ENCODE measurements around the gene CLIC5. TPM values are rescaled to one million over a fixed set of nuclear protein-coding genes. Genes with fewer than 3 reads are reported as not detected.

The CLIC5 gene
- total RNA-seq: 1 to 10 TPM; 1.8 to 2.2 TPM

- ChIA-PET POLR2A (interaction anchor here (0.5 to 1.0 kb wide), 2 partner anchors 9 to 93 kb away, joined by 3 to 4 read pairs; no protein-coding TSS in a partner anchor), CTCF (no interaction called here)
- Mint-ChIP-seq H3K27ac (peak within 1 kb of the TSS; percentile 71), H3K4me3 (peak within 1 kb of the TSS; percentile 79), H3K4me1 (ENCODE audit: low read depth) (peaks cover 54% of the 10 kb centered on the region), H3K9me3 (ENCODE audit: insufficient read depth) (no peaks in the 10 kb centered on the region), H3K36me3 (ENCODE audit: low read depth) (no peaks in the 10 kb centered on the region), H3K27me3 (ENCODE audit: low read depth) (peaks cover 23% of the 10 kb centered on the region)
- DNase-seq (peak; percentile 34), ATAC-seq (peak; percentile 44)
Measured at GRCh38 chr6:46015119-46015968, at the start of gene CLIC5. Gene CLIC5, minus strand, starts transcription at chr6:46015860. Its CDS starts 318 bp downstream, at chr6:46015542.

GRCh38 chr6:46062991-46063390 is 47.3 kb upstream of the CLIC5 start:
- Mint-ChIP-seq H3K27ac (no peak overlapping the region), H3K4me3 (no peak overlapping the region), H3K36me3 (ENCODE audit: low read depth) (no peaks in the 10 kb centered on the region), H3K27me3 (ENCODE audit: low read depth) (peaks cover 24% of the 10 kb centered on the region), H3K9me3 (ENCODE audit: insufficient read depth) (no peaks in the 10 kb centered on the region), H3K4me1 (ENCODE audit: low read depth) (no peaks in the 10 kb centered on the region)
- ATAC-seq (no peak), DNase-seq (no peak)
- ChIA-PET CTCF (interaction anchor here (1.0 kb wide), 1 partner anchor 133 kb away, joined by 3 read pairs; no protein-coding TSS in a partner anchor), POLR2A (no interaction called here)

- no peak for ATAC-seq
- Mint-ChIP-seq H3K4me1 (ENCODE audit: low read depth) (no peaks in the 10 kb centered on the region), H3K27me3 (ENCODE audit: low read depth) (peaks cover 25% of the 10 kb centered on the region), H3K36me3 (ENCODE audit: low read depth) (no peaks in the 10 kb centered on the region), H3K27ac (no peak overlapping the region), H3K9me3 (ENCODE audit: insufficient read depth) (no peaks in the 10 kb centered on the region), H3K4me3 (no peak overlapping the region)
- ChIA-PET POLR2A (no interaction called here), CTCF (interaction anchor here (1.0 kb wide), 1 partner anchor 132 kb away, joined by 3 read pairs; no protein-coding TSS in a partner anchor)
- no peak for DNase-seq
Measured at GRCh38 chr6:46062312-46062711, 46.7 kb upstream of the CLIC5 start.

GRCh38 chr6:46061497-46061896 is 45.8 kb upstream of the CLIC5 start:
- no peaks in the 10 kb centered on the region for H3K36me3 Mint-ChIP-seq (ENCODE audit: low read depth)
- H3K4me1 Mint-ChIP-seq (ENCODE audit: low read depth): no peaks in the 10 kb centered on the region
- ChIA-PET POLR2A (no interaction called here), CTCF (interaction anchor here (1.5 kb wide), 1 partner anchor 29 kb away, joined by 3 read pairs; no protein-coding TSS in a partner anchor)
- DNase-seq: no peak
- ATAC-seq: no peak
- peaks cover 20% of the 10 kb centered on the region for H3K27me3 Mint-ChIP-seq (ENCODE audit: low read depth)
- no peak overlapping the region for H3K27ac Mint-ChIP-seq
- H3K9me3 Mint-ChIP-seq (ENCODE audit: insufficient read depth): no peaks in the 10 kb centered on the region
- no peak overlapping the region for H3K4me3 Mint-ChIP-seq

GRCh38 chr6:46059608-46060007 is 43.9 kb upstream of the CLIC5 start:
- CTCF ChIA-PET: no interaction called here
- ATAC-seq (no peak), DNase-seq (no peak)
- Mint-ChIP-seq H3K27ac (no peak overlapping the region), H3K27me3 (ENCODE audit: low read depth) (peaks cover 16% of the 10 kb centered on the region), H3K36me3 (ENCODE audit: low read depth) (no peaks in the 10 kb centered on the region), H3K4me3 (no peak overlapping the region), H3K4me1 (ENCODE audit: low read depth) (no peaks in the 10 kb centered on the region), H3K9me3 (ENCODE audit: insufficient read depth) (no peaks in the 10 kb centered on the region)
- POLR2A ChIA-PET: no interaction called here

GRCh38 chr6:46058951-46059350 is 43.3 kb upstream of the CLIC5 start:
- Mint-ChIP-seq H3K27ac (no peak overlapping the region), H3K27me3 (ENCODE audit: low read depth) (peaks cover 14% of the 10 kb centered on the region), H3K4me1 (ENCODE audit: low read depth) (no peaks in the 10 kb centered on the region), H3K4me3 (no peak overlapping the region), H3K9me3 (ENCODE audit: insufficient read depth) (no peaks in the 10 kb centered on the region), H3K36me3 (ENCODE audit: low read depth) (no peaks in the 10 kb centered on the region)
- ATAC-seq (no peak), DNase-seq (no peak)
- CTCF ChIA-PET: no interaction called here
- POLR2A ChIA-PET: no interaction called here

- H3K36me3 Mint-ChIP-seq (ENCODE audit: low read depth): no peaks in the 10 kb centered on the region
- POLR2A ChIA-PET: no interaction called here
- H3K4me3 Mint-ChIP-seq: no peak overlapping the region
- no peak for ATAC-seq
- H3K9me3 Mint-ChIP-seq (ENCODE audit: insufficient read depth): no peaks in the 10 kb centered on the region
- DNase-seq: no peak
- H3K4me1 Mint-ChIP-seq (ENCODE audit: low read depth): peaks cover 9% of the 10 kb centered on the region
- H3K27ac Mint-ChIP-seq: no peak overlapping the region
- CTCF ChIA-PET: no interaction called here
- peaks cover 9% of the 10 kb centered on the region for H3K27me3 Mint-ChIP-seq (ENCODE audit: low read depth)
Measured at GRCh38 chr6:46057792-46058191, 42.1 kb upstream of the CLIC5 start.

GRCh38 chr6:46056906-46057529 is 41.4 kb upstream of the CLIC5 start:
- H3K36me3 Mint-ChIP-seq (ENCODE audit: low read depth): no peaks in the 10 kb centered on the region
- CTCF ChIA-PET: no interaction called here
- POLR2A ChIA-PET: no interaction called here
- peaks cover 9% of the 10 kb centered on the region for H3K4me1 Mint-ChIP-seq (ENCODE audit: low read depth)
- DNase-seq: no peak
- no peaks in the 10 kb centered on the region for H3K9me3 Mint-ChIP-seq (ENCODE audit: insufficient read depth)
- no peak for ATAC-seq
- H3K27ac Mint-ChIP-seq: no peak overlapping the region
- peaks cover 6% of the 10 kb centered on the region for H3K27me3 Mint-ChIP-seq (ENCODE audit: low read depth)
- no peak overlapping the region for H3K4me3 Mint-ChIP-seq

GRCh38 chr6:46054516-46054915 is 38.9 kb upstream of the CLIC5 start:
- no peaks in the 10 kb centered on the region for H3K36me3 Mint-ChIP-seq (ENCODE audit: low read depth)
- ChIA-PET POLR2A (no interaction called here), CTCF (interaction anchor here (2.5 kb wide), 1 partner anchor 11 kb away, joined by 8 read pairs; no protein-coding TSS in a partner anchor)
- peaks cover 9% of the 10 kb centered on the region for H3K4me1 Mint-ChIP-seq (ENCODE audit: low read depth)
- no peaks in the 10 kb centered on the region for H3K9me3 Mint-ChIP-seq (ENCODE audit: insufficient read depth)
- H3K4me3 Mint-ChIP-seq: no peak overlapping the region
- H3K27me3 Mint-ChIP-seq (ENCODE audit: low read depth): peaks cover 10% of the 10 kb centered on the region
- no peak for DNase-seq
- ATAC-seq: no peak
- no peak overlapping the region for H3K27ac Mint-ChIP-seq

- CTCF ChIA-PET: interaction anchor here (2.5 kb wide), 1 partner anchor 10 kb away, joined by 8 read pairs; no protein-coding TSS in a partner anchor
- H3K36me3 Mint-ChIP-seq (ENCODE audit: low read depth): no peaks in the 10 kb centered on the region
- no peak overlapping the region for H3K27ac Mint-ChIP-seq
- peaks cover 16% of the 10 kb centered on the region for H3K27me3 Mint-ChIP-seq (ENCODE audit: low read depth)
- no peak overlapping the region for H3K4me3 Mint-ChIP-seq
- POLR2A ChIA-PET: no interaction called here
- H3K9me3 Mint-ChIP-seq (ENCODE audit: insufficient read depth): no peaks in the 10 kb centered on the region
- ATAC-seq (no peak), DNase-seq (no peak)
- H3K4me1 Mint-ChIP-seq (ENCODE audit: low read depth): peaks cover 9% of the 10 kb centered on the region
Measured at GRCh38 chr6:46053039-46053933, 37.6 kb upstream of the CLIC5 start.

- Mint-ChIP-seq H3K4me3 (no peak overlapping the region), H3K4me1 (ENCODE audit: low read depth) (peaks cover 9% of the 10 kb centered on the region), H3K27ac (no peak overlapping the region), H3K9me3 (ENCODE audit: insufficient read depth) (no peaks in the 10 kb centered on the region), H3K27me3 (ENCODE audit: low read depth) (peaks cover 12% of the 10 kb centered on the region), H3K36me3 (ENCODE audit: low read depth) (no peaks in the 10 kb centered on the region)
- ChIA-PET POLR2A (no interaction called here), CTCF (interaction anchor here (2.5 kb wide), 1 partner anchor 9 kb away, joined by 8 read pairs; no protein-coding TSS in a partner anchor)
- no peak for ATAC-seq
- no peak for DNase-seq
Measured at GRCh38 chr6:46052479-46052878, 36.8 kb upstream of the CLIC5 start.
